Tibial artery (tissue), 4 donors: ENCODE results near the gene SLC35D1.

Experiments used
- DNase-seq, 2 donors: peaks; one replicate each; pipeline ENCODE4 v3.0.0-alpha.2; 2019
- H3K27ac ChIP-seq, 2 donors: fragments of 200-600 bp; sonication (generic) in 1 of 2; 1 replicate in 1 of 2; 2 replicates in 1 of 2; pipeline ENCODE4 v1.5.1; 2018 to 2019; ENCODE audit warnings: mild to moderate bottlenecking in 1 of 2
- H3K27me3 ChIP-seq, 2 donors: fragments of 200-600 bp; sonication (generic) in 1 of 2; one replicate each; pipeline versions ENCODE4 v1.5.1 to v1.6.0; 2016 to 2019
- H3K36me3 ChIP-seq, 3 donors: fragments of 200-600 bp; sonication (generic) in 2 of 3; one replicate each; pipeline ENCODE4 v1.5.1; 2016 to 2019; ENCODE audit warnings: mild to moderate bottlenecking in 2 of 3
- H3K4me1 ChIP-seq, 4 donors: fragments of 200-600 bp; sonication (generic) in 2 of 4; 1 replicate in 3 of 4; 2 replicates in 1 of 4; pipeline ENCODE4 v1.5.1; 2016 to 2019
- H3K4me3 ChIP-seq, 2 donors: fragments of 200-600 bp; sonication (generic) in 1 of 2; 1 replicate in 1 of 2; 2 replicates in 1 of 2; pipeline ENCODE4 v1.5.1; 2018 to 2019; ENCODE audit warnings: mild to moderate bottlenecking in 2 of 2
- H3K9me3 ChIP-seq, 3 donors: fragments of 200-600 bp; sonication (generic) in 1 of 3; one replicate each; pipeline ENCODE4 v1.5.1; 2016 to 2019
- CTCF ChIP-seq, 2 experiments: fragments of 200-600 bp in 1 of 2; fragments of 450-650 bp in 1 of 2; IDR thresholded peaks; one replicate each; pipeline ENCODE4 v1.5.1; 2017 to 2019; ENCODE audit warnings: antibody characterized with exemption in 2 of 2, mild to moderate bottlenecking in 1 of 2, moderate library complexity in 1 of 2
- intact Hi-C: fragments of 100-400 bp; cut with DNase I; formaldehyde crosslinking; loops from one replicate; pipeline ENCODE4 v1.15.0; 2023; ENCODE audit warnings: low total_unique reads

Gene SLC35D1

GRCh38 chr1:67044631-67045270 is 9.2 kb downstream of the SLC35D1 start:
- TF ChIP-seq CTCF (IDR thresholded peaks at IDR 0.05) = no peak
- no peak overlapping the region for H3K27ac ChIP-seq
- no peak overlapping the region for H3K4me3 ChIP-seq
- no peaks in the 10 kb centered on the region for H3K27me3 ChIP-seq
- H3K9me3 ChIP-seq = no peaks in the 10 kb centered on the region
- H3K36me3 ChIP-seq = peaks cover 75 to 94% (median 84%) of the 10 kb centered on the region in 3 donors
- peaks cover 0 to 26% (median 8%) of the 10 kb centered on the region in 4 donors for H3K4me1 ChIP-seq
- intact Hi-C loops = loop anchor here (5.0 kb wide), 1 partner anchor 1093 kb away; no protein-coding TSS in a partner anchor
- no peak for DNase-seq

DNA sequence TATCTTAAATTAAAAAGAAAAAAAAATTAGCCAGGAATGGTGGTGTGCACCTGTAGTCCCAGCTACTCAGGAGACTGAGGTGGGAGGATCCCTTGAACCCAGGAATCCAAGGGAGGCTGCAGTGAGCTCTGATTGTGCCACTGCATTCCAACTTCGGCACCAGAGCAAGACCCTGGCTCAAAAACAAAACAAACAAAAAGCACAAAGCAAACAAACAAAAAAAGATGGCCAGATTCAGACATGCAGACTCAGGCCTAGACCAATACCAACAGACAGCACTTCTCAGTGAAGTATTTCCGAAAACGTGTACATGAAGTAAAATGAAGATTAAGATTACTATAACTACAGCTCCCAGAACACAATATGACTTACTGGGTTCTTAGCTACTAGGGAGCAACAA is 10.6 kb downstream of the SLC35D1 start:
- intact Hi-C loops = no loop called here
- Histone ChIP-seq H3K27me3 (no peaks in the 10 kb centered on the region), H3K27ac (no peak overlapping the region), H3K4me3 (no peak overlapping the region), H3K4me1 (peaks cover 0 to 26% (median 8%) of the 10 kb centered on the region in 4 donors), H3K36me3 (peaks cover 67 to 95% (median 84%) of the 10 kb centered on the region in 3 donors), H3K9me3 (no peaks in the 10 kb centered on the region)
- TF ChIP-seq CTCF (IDR thresholded peaks at IDR 0.05) = no peak
- DNase-seq = no peak

GRCh38 chr1:67041841-67042503 is 12.0 kb downstream of the SLC35D1 start:
- Histone ChIP-seq H3K4me3 (no peak overlapping the region), H3K27me3 (no peaks in the 10 kb centered on the region), H3K36me3 (peaks cover 54 to 94% (median 82%) of the 10 kb centered on the region in 3 donors), H3K9me3 (no peaks in the 10 kb centered on the region), H3K4me1 (peaks cover 0 to 26% (median 8%) of the 10 kb centered on the region in 4 donors), H3K27ac (no peak overlapping the region)
- no peak for DNase-seq
- no peak for TF ChIP-seq CTCF (IDR thresholded peaks at IDR 0.05)
- intact Hi-C loops = no loop called here

- H3K36me3 ChIP-seq = peaks cover 51 to 85% (median 77%) of the 10 kb centered on the region in 3 donors
- H3K4me3 ChIP-seq = no peak overlapping the region
- no peak for TF ChIP-seq CTCF (IDR thresholded peaks at IDR 0.05)
- no peak for DNase-seq
- intact Hi-C loops = no loop called here
- no peaks in the 10 kb centered on the region for H3K9me3 ChIP-seq
- no peaks in the 10 kb centered on the region for H3K27me3 ChIP-seq
- H3K27ac ChIP-seq = no peak overlapping the region
- peaks cover 0 to 26% (median 8%) of the 10 kb centered on the region in 4 donors for H3K4me1 ChIP-seq
These were observed 13.5 kb downstream of the SLC35D1 start for GRCh38 chr1:67040405-67040804.

DNA sequence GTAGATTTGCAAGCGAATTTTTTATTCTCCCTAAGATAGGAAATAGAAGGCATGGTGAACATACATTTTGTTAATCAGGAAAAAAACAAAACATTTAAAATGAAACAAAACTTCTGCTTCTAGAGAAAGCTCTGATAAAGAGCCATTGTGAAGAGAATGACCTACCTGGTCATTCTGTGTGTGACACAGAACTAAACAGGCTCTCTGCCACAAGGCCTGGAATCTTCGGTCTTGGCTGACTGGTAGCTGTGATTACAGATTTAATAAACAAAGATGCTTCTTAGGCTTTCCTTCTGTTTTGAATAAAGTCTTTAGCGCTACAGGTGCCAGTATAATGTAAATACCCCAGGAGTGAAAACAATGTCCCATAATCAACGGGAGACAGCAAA is 22.1 kb downstream of the SLC35D1 start:
- Histone ChIP-seq H3K27me3 (no peaks in the 10 kb centered on the region), H3K4me3 (no peak overlapping the region), H3K4me1 (peaks cover 0 to 34% (median 10%) of the 10 kb centered on the region in 4 donors), H3K9me3 (no peaks in the 10 kb centered on the region), H3K27ac (peak overlapping the region; percentile 64 to 68), H3K36me3 (peaks cover 6 to 12% (median 10%) of the 10 kb centered on the region in 3 donors)
- no peak for TF ChIP-seq CTCF (IDR thresholded peaks at IDR 0.05)
- intact Hi-C loops = no loop called here
- DNase-seq = no peak
